Hepatocyte (in vitro differentiated cells): ENCODE data around the gene YBX3. TPM values are rescaled to one million over a fixed set of nuclear protein-coding genes. Genes with fewer than 3 reads are reported as not detected.

Experiments
- DNase-seq: peaks from one replicate; pipeline ENCODE4 v3.0.0-alpha.2; 2016; ENCODE audit warnings: low spot score
- H2AFZ ChIP-seq: fragments of 200-600 bp; sonication (generic); 2 replicates; pipeline ENCODE4 v1.6.0; 2016; ENCODE audit warnings: antibody characterized with exemption, mild to moderate bottlenecking
- H3K27ac ChIP-seq: fragments of 200-600 bp; sonication (generic); 2 replicates; pipeline ENCODE4 v1.5.1; 2016; ENCODE audit warnings: mild to moderate bottlenecking
- H3K27me3 ChIP-seq: fragments of 200-600 bp; sonication (generic); 2 replicates; pipeline ENCODE4 v1.6.1; 2016
- H3K36me3 ChIP-seq: fragments of 200-600 bp; sonication (generic); replicated peaks from 2 replicates; pipeline ENCODE4 v1.5.1; 2016; ENCODE audit warnings: low read depth; ENCODE audit not compliant: insufficient read depth
- H3K4me1 ChIP-seq: fragments of 200-600 bp; sonication (generic); 2 replicates; pipeline ENCODE4 v1.5.1; 2016; ENCODE audit warnings: mild to moderate bottlenecking, moderate library complexity; ENCODE audit not compliant: insufficient read depth
- H3K4me2 ChIP-seq: fragments of 200-600 bp; sonication (generic); 2 replicates; pipeline ENCODE4 v1.6.0; 2016
- H3K4me3 ChIP-seq: fragments of 200-600 bp; sonication (generic); 2 replicates; pipeline ENCODE4 v1.5.1; 2016; ENCODE audit warnings: mild to moderate bottlenecking
- H3K79me2 ChIP-seq: fragments of 200-600 bp; sonication (generic); 2 replicates; pipeline ENCODE4 v1.6.0; 2017; ENCODE audit warnings: mild to moderate bottlenecking
- H3K9me2 ChIP-seq: fragments of 200-600 bp; sonication (generic); replicated peaks from 2 replicates; pipeline ENCODE4 v1.6.0; 2017; ENCODE audit warnings: mild to moderate bottlenecking; ENCODE audit not compliant: insufficient read depth
- H3K9me3 ChIP-seq: fragments of 200-600 bp; sonication (generic); 2 replicates; pipeline ENCODE4 v1.5.1; 2016; ENCODE audit warnings: low read depth, mild to moderate bottlenecking
- H4K20me1 ChIP-seq: fragments of 200-600 bp; sonication (generic); 2 replicates; pipeline ENCODE4 v1.6.0; 2016; ENCODE audit warnings: mild to moderate bottlenecking; ENCODE audit not compliant: insufficient read depth, poor library complexity, severe bottlenecking
- EZH2 ChIP-seq: fragments of 200-600 bp; sonication (generic); IDR thresholded peaks from 2 replicates; pipeline ENCODE4 v1.6.1; 2016; ENCODE audit warnings: antibody characterized with exemption, mild to moderate bottlenecking, borderline replicate concordance
- EZH2phosphoT487 ChIP-seq: fragments of 200-600 bp; sonication (generic); IDR thresholded peaks from one replicate; pipeline ENCODE4 v1.6.1; 2018; ENCODE audit warnings: antibody characterized with exemption, mild to moderate bottlenecking, low read depth, moderate library complexity; ENCODE audit not compliant: unreplicated experiment, severe bottlenecking
- WGBS: methylation state at CpG from one replicate; pipeline ENCODE4 v1.1.6; 2016; ENCODE audit warnings: low lambda C conversion rate; ENCODE audit errors: missing lambda C conversion rate; 5-methylcytosine and 5-hydroxymethylcytosine counted together
- polyA plus RNA-seq: library from polyadenylated mRNA; unstranded; fragments of >200 nt; fragmentation: Nextera tagmentation; extraction: Ambion mirVana; gene quantifications from 2 replicates; pipeline ENCODE4 v1.2.1, GENCODE V29; 2016
- total RNA-seq: library from RNA; depleted of rRNA; stranded (reverse); fragments of >200 nt; gene quantifications from 2 replicates; pipeline ENCODE4 v1.2.3, GENCODE V29; 2014
- TF ChIP-seq, protein P1 (sequence below): fragments of 200-600 bp; sonication (generic); IDR thresholded peaks from 2 replicates; pipeline ENCODE4 v1.5.1; 2016; ENCODE audit warnings: antibody characterized with exemption, mild to moderate bottlenecking; ENCODE audit not compliant: poor library complexity

Gene YBX3
- total and polyA plus RNA-seq, 2 experiments from 2014 or later: 83.4 to 218 TPM

DNA sequence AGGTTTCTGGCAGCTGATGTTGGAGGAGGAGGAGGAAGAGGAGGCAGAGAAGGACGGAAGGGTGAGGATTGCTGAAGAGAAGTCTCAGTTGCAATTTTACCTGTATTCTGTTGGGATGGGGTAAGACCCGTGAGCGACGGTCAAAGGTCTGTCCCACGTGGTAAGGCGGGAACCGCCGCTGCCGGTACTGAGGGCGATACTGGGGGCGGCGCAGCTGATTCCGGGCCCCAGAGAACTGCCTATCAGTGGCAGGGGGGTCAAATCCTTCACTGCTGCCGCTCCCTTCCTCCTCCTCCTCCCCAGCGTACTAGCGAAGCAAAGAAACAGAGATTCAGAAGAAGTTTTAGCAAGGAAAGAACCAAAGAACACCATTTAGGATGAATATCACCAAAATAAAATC is 13.3 kb downstream of the YBX3 start:
- no peaks in the 10 kb centered on the region for H3K9me2 ChIP-seq
- DNase-seq: no peak
- H3K27me3 ChIP-seq: no peaks in the 10 kb centered on the region
- H3K36me3 ChIP-seq: no peaks in the 10 kb centered on the region
- H3K4me2 ChIP-seq: no peak overlapping the region
- TF ChIP-seq EZH2phosphoT487 (no peak), EZH2 (no peak)
- TF ChIP-seq, protein P1, sequence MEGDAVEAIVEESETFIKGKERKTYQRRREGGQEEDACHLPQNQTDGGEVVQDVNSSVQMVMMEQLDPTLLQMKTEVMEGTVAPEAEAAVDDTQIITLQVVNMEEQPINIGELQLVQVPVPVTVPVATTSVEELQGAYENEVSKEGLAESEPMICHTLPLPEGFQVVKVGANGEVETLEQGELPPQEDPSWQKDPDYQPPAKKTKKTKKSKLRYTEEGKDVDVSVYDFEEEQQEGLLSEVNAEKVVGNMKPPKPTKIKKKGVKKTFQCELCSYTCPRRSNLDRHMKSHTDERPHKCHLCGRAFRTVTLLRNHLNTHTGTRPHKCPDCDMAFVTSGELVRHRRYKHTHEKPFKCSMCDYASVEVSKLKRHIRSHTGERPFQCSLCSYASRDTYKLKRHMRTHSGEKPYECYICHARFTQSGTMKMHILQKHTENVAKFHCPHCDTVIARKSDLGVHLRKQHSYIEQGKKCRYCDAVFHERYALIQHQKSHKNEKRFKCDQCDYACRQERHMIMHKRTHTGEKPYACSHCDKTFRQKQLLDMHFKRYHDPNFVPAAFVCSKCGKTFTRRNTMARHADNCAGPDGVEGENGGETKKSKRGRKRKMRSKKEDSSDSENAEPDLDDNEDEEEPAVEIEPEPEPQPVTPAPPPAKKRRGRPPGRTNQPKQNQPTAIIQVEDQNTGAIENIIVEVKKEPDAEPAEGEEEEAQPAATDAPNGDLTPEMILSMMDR: no peak
- H4K20me1 ChIP-seq: peaks cover 6% of the 10 kb centered on the region
- peaks cover 28% of the 10 kb centered on the region for H3K79me2 ChIP-seq
- WGBS: 97% methylated on average over 16 of the region's 16 CpGs
- H3K9me3 ChIP-seq: no peaks in the 10 kb centered on the region
- H3K27ac ChIP-seq: no peak overlapping the region
- H3K4me1 ChIP-seq: no peaks in the 10 kb centered on the region
- no peak overlapping the region for H2AFZ ChIP-seq
- no peak overlapping the region for H3K4me3 ChIP-seq

DNA sequence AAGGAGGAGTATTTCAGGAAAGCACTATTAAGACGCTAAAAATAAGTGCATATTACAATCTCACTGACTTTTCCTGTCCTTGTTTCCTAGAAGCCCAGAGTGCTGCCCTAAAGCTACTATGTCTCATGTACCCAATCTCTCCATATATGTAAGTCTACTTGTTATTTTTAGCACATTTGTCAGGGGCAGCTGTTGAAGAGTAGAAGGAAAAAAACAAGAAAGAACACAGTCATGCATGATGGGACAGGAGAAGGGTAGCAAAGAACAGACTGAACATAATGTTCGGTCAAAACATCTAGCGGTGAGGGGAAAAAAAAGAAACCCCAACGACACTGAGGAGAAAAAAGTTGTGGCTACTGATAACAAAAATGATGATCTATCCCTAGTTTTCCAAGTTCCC is 14.3 kb downstream of the YBX3 start:
- DNase-seq: no peak
- H3K27me3 ChIP-seq: no peaks in the 10 kb centered on the region
- TF ChIP-seq, protein P1: no peak
- no peak for TF ChIP-seq EZH2phosphoT487
- H3K4me3 ChIP-seq: no peak overlapping the region
- 96% methylated on average over 4 of the region's 4 CpGs for WGBS
- no peaks in the 10 kb centered on the region for H3K9me2 ChIP-seq
- no peaks in the 10 kb centered on the region for H3K4me1 ChIP-seq
- no peaks in the 10 kb centered on the region for H3K9me3 ChIP-seq
- H3K79me2 ChIP-seq: peaks cover 19% of the 10 kb centered on the region
- no peak overlapping the region for H3K27ac ChIP-seq
- no peak overlapping the region for H2AFZ ChIP-seq
- H4K20me1 ChIP-seq: peaks cover 6% of the 10 kb centered on the region
- no peaks in the 10 kb centered on the region for H3K36me3 ChIP-seq
- H3K4me2 ChIP-seq: no peak overlapping the region

DNA sequence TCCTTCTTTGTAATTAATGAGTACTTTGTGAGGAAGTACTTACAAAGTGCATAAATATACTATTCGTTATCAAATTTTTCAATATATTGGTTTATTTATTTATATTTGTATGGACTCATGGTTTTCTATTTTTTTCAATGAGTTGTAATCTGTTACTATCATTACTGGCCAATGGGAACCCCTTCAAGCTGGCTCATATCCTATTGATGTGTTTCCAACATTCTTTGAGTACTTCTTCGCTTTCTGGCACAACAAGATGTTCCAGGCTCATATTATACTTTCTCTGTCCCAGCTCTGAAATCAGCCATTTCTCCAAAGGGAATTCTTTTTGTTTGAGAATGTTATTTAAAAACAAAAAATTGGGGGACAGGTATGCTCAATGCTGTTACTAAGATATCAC is 17.5 kb downstream of the YBX3 start:
- H3K27ac ChIP-seq: no peak overlapping the region

More for the DNA sequence above, 17.5 kb downstream of the YBX3 start:
- no peak overlapping the region for H2AFZ ChIP-seq
- TF ChIP-seq, protein P1: no peak
- TF ChIP-seq EZH2 (no peak), EZH2phosphoT487 (no peak)
- WGBS: 86% methylated on average over 2 of the region's 2 CpGs
- no peak for DNase-seq
- no peaks in the 10 kb centered on the region for H3K27me3 ChIP-seq
- no peak overlapping the region for H3K4me2 ChIP-seq
- H3K36me3 ChIP-seq: no peaks in the 10 kb centered on the region
- peaks cover 15% of the 10 kb centered on the region for H3K79me2 ChIP-seq
- H3K4me1 ChIP-seq: no peaks in the 10 kb centered on the region
- no peaks in the 10 kb centered on the region for H3K9me3 ChIP-seq
- no peak overlapping the region for H3K4me3 ChIP-seq
- peaks cover 6% of the 10 kb centered on the region for H4K20me1 ChIP-seq
- no peaks in the 10 kb centered on the region for H3K9me2 ChIP-seq
